Muscle of arm (tissue), 12 donors: ENCODE data around the gene RNF180. TPM values are rescaled to one million over a fixed set of nuclear protein-coding genes. Genes with fewer than 3 reads are reported as not detected.
A peak's percentile ranks its signal among the peaks of the same experiment; 100 is the strongest.
"Not testable (repeated sequence)": the region's sequence is repeated elsewhere in the genome, so short reads cannot be mapped to it uniquely, and the experiment has no call there.

Source experiments
- DNase-seq: peaks from one replicate; pipeline ENCODE4 v3.0.0-alpha.2; 2013
- polyA plus RNA-seq, 12 donors: library from polyadenylated mRNA; unstranded; fragments of 120-200 nt; gene quantifications; one replicate each; pipeline ENCODE4 v1.2.1, GENCODE V29; 2013; ENCODE audit not compliant: insufficient read length in 12 of 12

Gene RNF180
- polyA plus RNA-seq, 12 donors = 0.91 to 3.7 (median 1.8) TPM; not detected in 1

DNA sequence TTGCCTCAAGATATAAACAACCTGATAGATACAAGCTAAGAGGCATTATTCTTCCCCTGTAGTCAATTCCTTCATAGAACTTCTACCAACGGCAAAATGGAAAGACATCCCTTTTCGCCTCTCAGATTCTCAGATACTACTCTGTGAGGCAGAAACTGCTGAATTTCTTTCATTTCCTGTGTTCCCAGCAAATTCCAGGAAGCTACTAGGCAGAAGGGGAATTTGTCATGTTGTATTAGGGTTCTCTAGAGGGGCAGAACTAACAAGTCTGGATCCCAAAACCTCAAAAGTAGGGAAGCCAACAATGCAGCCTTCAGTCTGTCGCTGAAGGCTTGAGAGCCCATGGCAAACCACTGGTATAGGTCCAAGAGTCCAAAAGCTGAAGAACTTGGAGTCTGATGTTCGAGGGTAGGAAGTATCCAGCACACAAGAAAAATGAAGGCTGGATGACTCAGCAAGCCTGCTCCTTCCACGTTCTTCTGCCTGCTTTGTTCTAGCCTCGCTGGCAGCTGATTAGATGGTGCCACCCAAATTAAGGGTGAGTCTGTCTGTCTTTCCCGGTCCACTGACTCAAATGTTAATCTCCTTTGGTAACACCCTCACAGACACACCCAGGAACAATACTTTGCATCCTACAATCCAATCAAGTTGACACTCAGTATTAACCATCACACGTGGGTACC lies 15.2 kb downstream of the RNF180 start:
- no peak for DNase-seq

DNA sequence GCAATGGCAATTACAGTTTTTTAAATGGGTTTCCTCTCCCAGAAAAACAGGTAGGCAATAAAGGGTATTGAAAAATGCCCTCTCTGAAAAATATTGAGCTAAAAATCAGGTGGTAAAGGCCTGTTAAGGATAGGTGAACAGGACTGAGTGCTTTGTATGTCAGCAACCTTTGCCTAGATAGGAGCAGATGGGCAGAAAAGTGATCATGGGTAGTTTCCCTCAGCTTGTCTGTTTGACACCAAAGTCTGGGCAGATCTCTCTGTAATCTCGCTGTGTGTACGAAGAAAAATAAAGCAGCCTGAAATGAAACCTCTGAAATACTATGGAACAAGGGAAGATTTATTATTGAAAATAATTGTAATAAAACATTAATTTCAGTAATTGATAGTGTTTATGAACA lies 15.8 kb downstream of the RNF180 start:
- no peak for DNase-seq

GRCh38 chr5:64183956-64184355 lies 18.3 kb downstream of the RNF180 start:
- no peak for DNase-seq

GRCh38 chr5:64184832-64185231 lies 19.2 kb downstream of the RNF180 start:
- no peak for DNase-seq

DNA sequence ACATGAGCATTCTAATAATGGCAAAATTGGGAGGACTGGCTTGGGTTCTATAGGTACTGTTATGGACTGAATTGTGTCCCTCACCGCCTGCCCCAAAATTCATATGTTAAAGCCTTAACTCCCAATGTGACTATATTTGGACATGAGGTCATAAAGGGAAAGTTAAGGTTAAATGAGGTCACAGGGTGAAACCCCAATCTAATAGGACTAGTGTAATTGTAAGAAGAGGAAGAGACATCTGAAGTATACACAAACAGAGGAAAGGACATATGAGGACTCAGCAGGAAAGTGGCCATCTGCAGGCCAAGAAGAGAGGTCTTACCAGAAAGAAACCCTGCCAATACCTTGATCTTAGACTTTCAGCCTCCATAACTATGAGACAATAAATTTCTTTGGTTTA lies 23.1 kb downstream of the RNF180 start:
- no peak for DNase-seq

DNA sequence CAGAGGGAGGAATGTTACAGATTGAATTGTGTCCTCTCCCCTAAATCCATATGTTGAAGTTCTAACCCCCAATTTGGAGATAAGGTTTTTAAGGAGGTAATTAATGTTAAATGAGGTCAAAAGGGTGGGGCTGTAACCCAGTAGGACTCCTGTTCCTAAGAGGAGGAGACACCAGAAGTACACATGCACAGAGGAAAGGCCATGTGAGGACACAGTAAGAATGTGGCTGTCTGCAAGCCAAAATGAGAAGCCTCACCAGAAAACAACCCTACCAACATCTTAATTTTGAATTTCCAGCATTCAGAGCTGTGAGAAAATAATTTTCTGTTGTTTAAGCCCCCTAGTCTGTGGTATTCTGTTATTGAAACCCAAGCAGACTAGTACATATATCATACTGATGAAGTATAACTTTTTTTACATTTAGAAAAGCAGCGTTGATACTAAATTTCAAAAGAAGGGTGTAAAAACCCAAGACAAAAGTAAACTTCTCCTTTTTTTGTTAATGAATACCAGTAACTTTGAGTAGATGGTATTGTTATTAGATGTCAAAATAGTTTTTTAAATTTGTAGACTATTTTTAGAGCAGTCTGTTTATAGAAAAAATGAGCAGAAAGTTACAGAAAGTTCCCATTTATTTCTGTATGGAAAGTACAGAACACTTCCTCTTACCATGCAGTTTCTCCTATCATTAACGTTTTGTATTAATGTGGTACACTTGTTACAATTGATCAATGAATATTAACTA lies 25.1 kb downstream of the RNF180 start:
- DNase-seq = no peak

GRCh38 chr5:64195981-64196380 lies 30.3 kb downstream of the RNF180 start:
- DNase-seq = no peak

GRCh38 chr5:64199425-64199824 lies 33.8 kb downstream of the RNF180 start:
- no peak for DNase-seq

- DNase-seq = no peak
Observed at GRCh38 chr5:64201996-64202395, 36.4 kb downstream of the RNF180 start.

GRCh38 chr5:64206653-64207052 lies 41.0 kb downstream of the RNF180 start:
- no peak for DNase-seq

GRCh38 chr5:64207978-64208377 lies 42.3 kb downstream of the RNF180 start:
- peak; percentile 8 for DNase-seq

GRCh38 chr5:64209353-64209752 lies 43.7 kb downstream of the RNF180 start:
- DNase-seq = no peak

GRCh38 chr5:64210866-64211265 lies 45.2 kb downstream of the RNF180 start:
- DNase-seq = no peak

- no peak for DNase-seq
Observed at GRCh38 chr5:64213011-64213410, 47.4 kb downstream of the RNF180 start.

DNA sequence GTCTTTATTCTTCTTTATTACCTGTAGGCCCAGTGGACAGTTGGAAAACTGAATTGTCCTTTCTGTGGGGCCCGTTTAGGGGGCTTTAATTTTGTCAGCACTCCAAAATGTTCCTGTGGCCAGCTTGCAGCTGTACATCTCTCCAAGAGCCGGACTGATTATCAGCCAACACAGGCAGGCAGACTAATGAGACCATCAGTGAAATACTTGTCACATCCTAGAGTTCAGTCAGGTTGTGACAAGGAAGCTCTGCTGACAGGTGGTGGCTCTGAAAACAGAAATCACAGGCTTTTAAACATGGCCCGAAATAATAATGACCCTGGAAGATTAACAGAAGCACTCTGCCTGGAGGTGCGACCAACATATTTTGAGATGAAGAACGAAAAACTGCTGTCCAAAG lies 47.9 kb downstream of the RNF180 start:
- DNase-seq = no peak

DNA sequence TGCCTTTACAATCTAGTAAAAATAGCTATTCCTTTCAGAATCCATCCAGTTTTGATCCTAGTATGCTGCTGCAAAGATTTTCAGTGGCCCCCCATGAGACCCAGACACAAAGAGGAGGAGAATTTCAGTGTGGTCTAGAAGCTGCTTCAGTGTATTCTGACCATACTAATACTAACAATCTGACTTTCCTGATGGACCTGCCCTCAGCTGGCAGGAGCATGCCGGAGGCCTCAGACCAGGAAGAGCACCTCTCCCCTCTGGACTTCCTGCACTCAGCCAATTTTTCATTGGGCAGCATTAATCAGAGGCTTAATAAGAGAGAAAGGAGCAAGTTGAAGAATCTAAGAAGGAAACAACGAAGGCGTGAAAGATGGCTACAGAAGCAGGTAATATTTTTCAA lies 48.5 kb downstream of the RNF180 start:
- DNase-seq = no peak

- no peak for DNase-seq
Observed at GRCh38 chr5:64221911-64222310, 56.3 kb downstream of the RNF180 start.

GRCh38 chr5:64225286-64225981 lies 59.8 kb downstream of the RNF180 start:
- DNase-seq = not testable (repeated sequence)

- not testable (repeated sequence) for DNase-seq
Observed at GRCh38 chr5:64227131-64227537, 61.5 kb downstream of the RNF180 start.

GRCh38 chr5:64229163-64229774 lies 63.6 kb downstream of the RNF180 start:
- DNase-seq = peak; percentile 26

- no peak for DNase-seq
Observed at GRCh38 chr5:64260756-64261155, 95.1 kb downstream of the RNF180 start.

DNA sequence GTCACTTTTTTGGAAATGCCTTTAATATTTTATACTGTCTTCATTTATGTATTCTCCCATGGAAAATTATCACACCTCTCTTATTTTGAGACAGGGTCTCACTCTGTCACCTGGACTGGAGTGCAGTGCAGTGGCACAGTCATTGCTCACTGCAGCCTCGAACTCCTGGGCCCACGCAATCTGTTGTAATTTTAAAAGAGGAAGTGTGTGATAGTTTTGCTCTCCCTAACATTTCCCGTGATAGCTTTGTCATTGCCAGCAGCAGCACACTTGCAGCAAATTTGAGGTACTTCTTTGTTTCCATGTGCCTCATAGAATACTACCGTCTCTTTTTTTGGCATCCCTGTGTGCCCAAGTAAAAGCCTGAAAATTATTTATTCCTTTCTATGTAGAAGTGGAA lies 103.5 kb downstream of the RNF180 start:
- DNase-seq = no peak
